Ascending aorta (tissue), 2 donors: ENCODE results near the gene MAGI1. TPM values are rescaled to one million over a fixed set of nuclear protein-coding genes. Genes with fewer than 3 reads are reported as not detected.

Experiments used
- DNase-seq, 2 donors: peaks; one replicate each; pipeline ENCODE4 v3.0.0-alpha.2; 2019; ENCODE audit warnings: low spot score in 2 of 2
- H3K27ac ChIP-seq, 2 donors: fragments of 200-600 bp; sonication (generic); one replicate each; pipeline ENCODE4 v1.5.1; 2016 to 2017; ENCODE audit warnings: mild to moderate bottlenecking in 1 of 2
- H3K27me3 ChIP-seq: fragments of 200-600 bp; sonication (generic); one replicate; pipeline ENCODE4 v1.5.1; 2017
- H3K36me3 ChIP-seq, 2 donors: fragments of 200-600 bp; sonication (generic); one replicate each; pipeline ENCODE4 v1.5.1; 2016
- H3K4me1 ChIP-seq, 2 donors: fragments of 200-600 bp; sonication (generic); one replicate each; pipeline ENCODE4 v1.5.1; 2016 to 2017; ENCODE audit warnings: mild to moderate bottlenecking in 1 of 2
- H3K4me3 ChIP-seq, 2 donors: fragments of 200-600 bp; sonication (generic); one replicate each; pipeline ENCODE4 v1.5.1; 2016 to 2017; ENCODE audit warnings: mild to moderate bottlenecking in 1 of 2
- H3K9me3 ChIP-seq, 2 donors: fragments of 200-600 bp; sonication (generic); one replicate each; pipeline ENCODE4 v1.5.1; 2016
- intact Hi-C: fragments of 100-400 bp; cut with DNase I; formaldehyde crosslinking; loops from one replicate; pipeline ENCODE4 v1.15.1; 2023
- total RNA-seq: library from RNA; depleted of rRNA; stranded (reverse); fragments of >200 nt; gene quantifications from one replicate; pipeline ENCODE4 v1.1.0, GENCODE V29; 2016
- TF ChIP-seq, protein P1 (sequence below), 3 experiments: fragments of 200-600 bp in 2 of 3; fragments of 450-650 bp in 1 of 3; sonication (generic) in 2 of 3; IDR thresholded peaks; one replicate each; pipeline ENCODE4 v1.5.1; 2016 to 2019; ENCODE audit warnings: antibody characterized with exemption in 3 of 3, mild to moderate bottlenecking in 1 of 3, moderate library complexity in 1 of 3

The MAGI1 gene
- total RNA-seq, 1 donor from 2014 or later, result 28.4 TPM

DNA sequence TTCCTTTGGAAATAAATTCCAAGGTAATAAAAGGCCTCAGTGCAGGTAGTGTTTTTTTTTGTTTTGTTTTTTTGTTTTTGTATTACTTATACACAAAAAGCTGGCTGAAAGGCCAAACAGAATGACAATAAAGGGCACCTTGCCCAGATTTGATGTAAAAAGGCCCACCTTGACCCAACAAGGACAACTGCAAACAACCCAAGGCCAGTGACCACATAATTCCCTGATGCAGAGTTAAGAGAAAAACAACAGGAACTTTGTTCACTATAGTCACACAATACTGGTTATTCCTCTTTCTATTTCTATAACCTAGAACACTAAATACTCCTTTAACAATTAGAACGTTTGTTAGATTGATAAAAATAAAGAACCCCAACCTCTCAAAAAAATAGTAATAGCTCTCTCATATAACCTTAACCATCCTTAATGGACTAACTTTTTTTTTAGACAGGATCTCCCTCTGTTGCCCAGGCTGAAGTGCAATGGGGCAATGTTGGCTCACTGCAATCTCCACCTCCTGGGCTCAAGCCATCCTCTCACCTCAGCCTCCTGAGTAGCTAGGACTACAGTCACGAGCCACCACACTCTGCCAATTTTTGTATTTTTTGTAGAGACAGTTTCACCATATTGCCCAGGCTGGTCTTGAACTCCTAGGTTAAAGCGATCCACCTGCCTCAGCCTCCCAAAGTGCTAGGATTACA lies 113.3 kb downstream of the MAGI1 start:
- no peak overlapping the region for H3K27ac ChIP-seq
- H3K27me3 ChIP-seq, result no peaks in the 10 kb centered on the region
- H3K4me1 ChIP-seq, result no peaks in the 10 kb centered on the region
- intact Hi-C loops, result no loop called here
- no peak overlapping the region for H3K4me3 ChIP-seq
- DNase-seq, result no peak
- TF ChIP-seq, protein P1, sequence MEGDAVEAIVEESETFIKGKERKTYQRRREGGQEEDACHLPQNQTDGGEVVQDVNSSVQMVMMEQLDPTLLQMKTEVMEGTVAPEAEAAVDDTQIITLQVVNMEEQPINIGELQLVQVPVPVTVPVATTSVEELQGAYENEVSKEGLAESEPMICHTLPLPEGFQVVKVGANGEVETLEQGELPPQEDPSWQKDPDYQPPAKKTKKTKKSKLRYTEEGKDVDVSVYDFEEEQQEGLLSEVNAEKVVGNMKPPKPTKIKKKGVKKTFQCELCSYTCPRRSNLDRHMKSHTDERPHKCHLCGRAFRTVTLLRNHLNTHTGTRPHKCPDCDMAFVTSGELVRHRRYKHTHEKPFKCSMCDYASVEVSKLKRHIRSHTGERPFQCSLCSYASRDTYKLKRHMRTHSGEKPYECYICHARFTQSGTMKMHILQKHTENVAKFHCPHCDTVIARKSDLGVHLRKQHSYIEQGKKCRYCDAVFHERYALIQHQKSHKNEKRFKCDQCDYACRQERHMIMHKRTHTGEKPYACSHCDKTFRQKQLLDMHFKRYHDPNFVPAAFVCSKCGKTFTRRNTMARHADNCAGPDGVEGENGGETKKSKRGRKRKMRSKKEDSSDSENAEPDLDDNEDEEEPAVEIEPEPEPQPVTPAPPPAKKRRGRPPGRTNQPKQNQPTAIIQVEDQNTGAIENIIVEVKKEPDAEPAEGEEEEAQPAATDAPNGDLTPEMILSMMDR (IDR thresholded peaks at IDR 0.05), result no peak
- no peaks in the 10 kb centered on the region for H3K9me3 ChIP-seq
- no peaks in the 10 kb centered on the region for H3K36me3 ChIP-seq

DNA sequence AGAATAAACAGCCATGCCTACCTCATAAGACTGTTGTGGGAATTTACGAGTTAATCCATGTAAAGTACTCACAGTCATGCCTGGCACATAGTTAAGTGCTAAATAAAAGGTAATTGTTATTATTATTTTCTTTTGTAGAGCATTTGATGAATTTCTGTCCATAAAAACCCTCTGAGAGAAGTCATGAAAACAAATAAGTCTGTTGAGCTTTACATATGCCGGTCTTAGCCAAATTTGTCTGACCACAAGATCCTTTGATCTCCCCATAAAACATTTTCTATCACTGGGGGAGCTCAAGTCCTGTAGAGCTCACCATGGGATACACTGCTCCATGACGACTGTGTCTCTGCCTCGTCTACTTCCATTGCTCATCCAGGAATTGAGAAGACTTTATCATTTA lies 114.0 kb downstream of the MAGI1 start:
- Histone ChIP-seq H3K4me1 (no peaks in the 10 kb centered on the region), H3K36me3 (no peaks in the 10 kb centered on the region), H3K27me3 (no peaks in the 10 kb centered on the region), H3K27ac (no peak overlapping the region), H3K4me3 (no peak overlapping the region), H3K9me3 (no peaks in the 10 kb centered on the region)
- DNase-seq, result no peak
- TF ChIP-seq, protein P1 (IDR thresholded peaks at IDR 0.05), result no peak
- intact Hi-C loops, result no loop called here

DNA sequence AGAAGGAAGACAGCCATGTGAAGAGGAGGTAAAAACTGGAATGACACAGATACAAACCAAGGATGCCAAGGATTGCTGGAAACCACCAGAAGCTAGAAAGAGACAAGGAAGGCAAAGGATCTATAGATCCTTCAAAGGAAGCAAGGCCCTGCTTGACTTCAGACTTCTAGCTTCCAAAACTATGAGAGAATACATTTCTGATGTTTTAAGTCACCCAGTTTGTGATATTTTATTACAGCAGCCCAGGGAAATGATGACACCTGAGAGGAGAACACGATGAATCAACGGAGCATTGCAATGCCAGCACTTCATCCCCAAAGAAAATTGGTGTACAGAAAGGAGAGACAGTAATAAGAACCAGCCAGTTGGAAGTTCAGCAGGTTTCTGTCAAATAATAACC lies 116.3 kb downstream of the MAGI1 start:
- Histone ChIP-seq H3K36me3 (no peaks in the 10 kb centered on the region), H3K9me3 (peaks cover 0 to 3% of the 10 kb centered on the region in 2 donors), H3K27ac (no peak overlapping the region), H3K4me3 (no peak overlapping the region), H3K27me3 (no peaks in the 10 kb centered on the region), H3K4me1 (no peaks in the 10 kb centered on the region)
- DNase-seq, result no peak
- TF ChIP-seq, protein P1 (IDR thresholded peaks at IDR 0.05), result no peak
- intact Hi-C loops, result no loop called here

DNA sequence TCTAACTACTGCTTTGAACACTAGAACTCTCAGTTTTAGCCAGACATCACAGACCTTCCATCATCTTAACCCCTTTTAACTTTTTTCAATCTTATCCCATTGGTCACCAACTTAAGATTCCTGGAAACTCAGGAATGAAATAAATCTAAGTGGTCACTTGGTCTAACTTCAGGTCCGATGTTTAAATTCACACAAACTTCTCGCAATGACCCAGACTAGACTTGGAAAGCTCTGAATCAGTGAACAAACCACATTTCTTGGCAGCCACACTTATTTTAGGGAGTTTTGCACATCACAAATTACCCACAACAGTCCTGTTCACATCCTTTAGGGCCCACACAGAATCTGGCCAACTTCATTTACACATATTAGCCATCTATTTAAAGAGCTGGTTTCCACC lies 118.9 kb downstream of the MAGI1 start:
- intact Hi-C loops, result no loop called here
- H3K4me3 ChIP-seq, result no peak overlapping the region
- H3K27me3 ChIP-seq, result no peaks in the 10 kb centered on the region
- TF ChIP-seq, protein P1 (IDR thresholded peaks at IDR 0.05), result no peak
- H3K27ac ChIP-seq, result no peak overlapping the region
- no peak for DNase-seq
- H3K4me1 ChIP-seq, result no peaks in the 10 kb centered on the region
- peaks cover 0 to 8% of the 10 kb centered on the region in 2 donors for H3K9me3 ChIP-seq
- no peaks in the 10 kb centered on the region for H3K36me3 ChIP-seq

DNA sequence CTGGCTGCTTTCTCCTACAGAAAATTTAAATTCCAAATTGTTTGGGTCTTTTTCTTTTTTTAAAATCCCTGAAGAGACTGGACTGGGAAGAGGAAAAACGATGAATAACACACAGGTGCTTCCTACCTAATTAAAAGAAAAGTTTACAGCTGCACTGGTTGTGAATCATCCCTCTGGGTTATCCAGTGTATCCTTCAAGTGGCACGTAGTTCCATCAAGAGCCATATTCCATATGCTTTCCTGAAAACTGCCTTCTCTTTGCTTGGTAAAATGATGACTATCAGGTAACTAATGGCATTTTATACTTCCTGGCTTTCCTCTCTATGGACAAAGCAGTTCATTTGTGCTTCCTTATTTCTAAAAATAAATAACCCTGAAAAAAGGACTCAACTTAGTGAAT lies 123.2 kb downstream of the MAGI1 start:
- Histone ChIP-seq H3K9me3 (peaks cover 0 to 8% of the 10 kb centered on the region in 2 donors), H3K4me1 (no peaks in the 10 kb centered on the region), H3K4me3 (no peak overlapping the region), H3K27ac (no peak overlapping the region), H3K27me3 (no peaks in the 10 kb centered on the region), H3K36me3 (no peaks in the 10 kb centered on the region)
- TF ChIP-seq, protein P1 (IDR thresholded peaks at IDR 0.05), result no peak
- intact Hi-C loops, result loop anchor here (2.0 kb wide), 1 partner anchor 131 kb away; no protein-coding TSS in a partner anchor
- no peak for DNase-seq
